ENCODE measurements around the gene PIK3CD. TPM values are rescaled to one million over a fixed set of nuclear protein-coding genes. Genes with fewer than 3 reads are reported as not detected.

Gene PIK3CD
- polyA plus RNA-seq, 1 donor from 2014 or later: 4.2 TPM

DNA sequence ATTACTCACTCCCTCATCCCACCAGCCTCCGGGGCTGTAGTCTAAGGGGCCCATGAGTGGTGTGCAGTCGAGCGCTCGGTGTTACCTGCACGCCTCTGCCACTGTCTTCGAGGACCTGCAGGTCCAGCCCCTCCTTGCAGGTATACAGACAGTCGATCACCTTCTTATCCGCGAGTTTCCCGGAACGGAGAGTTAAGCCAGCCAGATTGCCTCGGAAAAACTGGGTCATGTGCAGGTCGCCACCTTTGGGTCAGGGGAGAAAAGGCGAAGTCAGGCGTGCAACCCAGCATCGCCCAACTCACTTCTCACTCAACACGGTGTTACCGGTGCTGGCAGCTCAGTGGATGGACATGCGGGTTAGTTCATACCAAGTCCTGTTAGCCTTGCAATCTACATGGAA lies 84.3 kb downstream of the PIK3CD start (continued):
- no peak for TF ChIP-seq EZH2 (IDR thresholded peaks at IDR 0.05; ENCODE audit: borderline replicate concordance, insufficient read depth, low read length, poor library complexity, severe bottlenecking)

DNA sequence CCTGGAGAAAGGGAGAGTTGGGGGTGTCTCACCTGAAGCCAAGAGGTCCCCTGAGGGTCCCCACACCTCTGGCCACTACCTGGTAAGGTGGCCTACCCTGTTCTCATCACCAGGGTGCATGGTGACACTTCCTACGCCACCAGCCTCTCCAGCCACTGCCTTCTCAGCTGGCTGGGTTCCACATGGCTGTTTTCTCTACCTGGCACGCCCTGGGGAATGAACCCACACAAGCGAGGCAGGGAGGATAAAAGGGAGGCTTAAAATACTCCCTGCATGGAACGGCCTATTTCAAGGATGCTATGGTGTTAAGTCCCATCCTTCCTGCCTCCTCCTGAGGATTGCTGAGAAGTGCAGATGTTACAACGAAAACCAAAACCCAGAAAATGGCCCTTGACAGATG lies 84.7 kb downstream of the PIK3CD start:
- Histone ChIP-seq H3K4me2 (ENCODE audit: low read length) (no peak overlapping the region), H3K36me3 (ENCODE audit: insufficient read depth, low read length) (peaks cover 5% of the 10 kb centered on the region), H3K9me3 (ENCODE audit: low read length) (no peaks in the 10 kb centered on the region), H3K9ac (ENCODE audit: low read length) (no peak overlapping the region), H3K27ac (ENCODE audit: low read length) (no peak overlapping the region), H3F3A (ENCODE audit: insufficient read depth, low read length, poor library complexity, severe bottlenecking) (no peaks in the 10 kb centered on the region), H4K20me1 (ENCODE audit: insufficient read depth) (no peaks in the 10 kb centered on the region), H3K27me3 (ENCODE audit: insufficient read depth, low read depth, low read length) (no peaks in the 10 kb centered on the region), H3K4me3 (ENCODE audit: low read length) (no peak overlapping the region), H2AFZ (ENCODE audit: low read depth, low read length) (no peak overlapping the region), H3K9me2 (ENCODE audit: insufficient read depth, low read length) (no peaks in the 10 kb centered on the region), H3K79me2 (replicated peaks; ENCODE audit: insufficient read depth, low read length) (no peaks in the 10 kb centered on the region)
- TF ChIP-seq RAD21 (conservative IDR thresholded peaks at IDR 0.05) (no peak), POLR2AphosphoS5 (IDR thresholded peaks at IDR 0.05) (no peak), SMC3 (conservative IDR thresholded peaks at IDR 0.05; ENCODE audit: poor library complexity) (no peak), TAF1 (IDR thresholded peaks at IDR 0.05; ENCODE audit: low read depth) (no peak), MXI1 (conservative IDR thresholded peaks at IDR 0.05; ENCODE audit: poor library complexity, severe bottlenecking) (no peak), EZH2 (IDR thresholded peaks at IDR 0.05; ENCODE audit: borderline replicate concordance, insufficient read depth, low read length, poor library complexity, severe bottlenecking) (no peak), EP300 (conservative IDR thresholded peaks at IDR 0.05; ENCODE audit: poor library complexity, severe bottlenecking) (no peak)
- TF ChIP-seq, protein P1, sequence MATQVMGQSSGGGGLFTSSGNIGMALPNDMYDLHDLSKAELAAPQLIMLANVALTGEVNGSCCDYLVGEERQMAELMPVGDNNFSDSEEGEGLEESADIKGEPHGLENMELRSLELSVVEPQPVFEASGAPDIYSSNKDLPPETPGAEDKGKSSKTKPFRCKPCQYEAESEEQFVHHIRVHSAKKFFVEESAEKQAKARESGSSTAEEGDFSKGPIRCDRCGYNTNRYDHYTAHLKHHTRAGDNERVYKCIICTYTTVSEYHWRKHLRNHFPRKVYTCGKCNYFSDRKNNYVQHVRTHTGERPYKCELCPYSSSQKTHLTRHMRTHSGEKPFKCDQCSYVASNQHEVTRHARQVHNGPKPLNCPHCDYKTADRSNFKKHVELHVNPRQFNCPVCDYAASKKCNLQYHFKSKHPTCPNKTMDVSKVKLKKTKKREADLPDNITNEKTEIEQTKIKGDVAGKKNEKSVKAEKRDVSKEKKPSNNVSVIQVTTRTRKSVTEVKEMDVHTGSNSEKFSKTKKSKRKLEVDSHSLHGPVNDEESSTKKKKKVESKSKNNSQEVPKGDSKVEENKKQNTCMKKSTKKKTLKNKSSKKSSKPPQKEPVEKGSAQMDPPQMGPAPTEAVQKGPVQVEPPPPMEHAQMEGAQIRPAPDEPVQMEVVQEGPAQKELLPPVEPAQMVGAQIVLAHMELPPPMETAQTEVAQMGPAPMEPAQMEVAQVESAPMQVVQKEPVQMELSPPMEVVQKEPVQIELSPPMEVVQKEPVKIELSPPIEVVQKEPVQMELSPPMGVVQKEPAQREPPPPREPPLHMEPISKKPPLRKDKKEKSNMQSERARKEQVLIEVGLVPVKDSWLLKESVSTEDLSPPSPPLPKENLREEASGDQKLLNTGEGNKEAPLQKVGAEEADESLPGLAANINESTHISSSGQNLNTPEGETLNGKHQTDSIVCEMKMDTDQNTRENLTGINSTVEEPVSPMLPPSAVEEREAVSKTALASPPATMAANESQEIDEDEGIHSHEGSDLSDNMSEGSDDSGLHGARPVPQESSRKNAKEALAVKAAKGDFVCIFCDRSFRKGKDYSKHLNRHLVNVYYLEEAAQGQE (IDR thresholded peaks at IDR 0.05; ENCODE audit: borderline replicate concordance): no peak
- TF ChIP-seq, protein P2, sequence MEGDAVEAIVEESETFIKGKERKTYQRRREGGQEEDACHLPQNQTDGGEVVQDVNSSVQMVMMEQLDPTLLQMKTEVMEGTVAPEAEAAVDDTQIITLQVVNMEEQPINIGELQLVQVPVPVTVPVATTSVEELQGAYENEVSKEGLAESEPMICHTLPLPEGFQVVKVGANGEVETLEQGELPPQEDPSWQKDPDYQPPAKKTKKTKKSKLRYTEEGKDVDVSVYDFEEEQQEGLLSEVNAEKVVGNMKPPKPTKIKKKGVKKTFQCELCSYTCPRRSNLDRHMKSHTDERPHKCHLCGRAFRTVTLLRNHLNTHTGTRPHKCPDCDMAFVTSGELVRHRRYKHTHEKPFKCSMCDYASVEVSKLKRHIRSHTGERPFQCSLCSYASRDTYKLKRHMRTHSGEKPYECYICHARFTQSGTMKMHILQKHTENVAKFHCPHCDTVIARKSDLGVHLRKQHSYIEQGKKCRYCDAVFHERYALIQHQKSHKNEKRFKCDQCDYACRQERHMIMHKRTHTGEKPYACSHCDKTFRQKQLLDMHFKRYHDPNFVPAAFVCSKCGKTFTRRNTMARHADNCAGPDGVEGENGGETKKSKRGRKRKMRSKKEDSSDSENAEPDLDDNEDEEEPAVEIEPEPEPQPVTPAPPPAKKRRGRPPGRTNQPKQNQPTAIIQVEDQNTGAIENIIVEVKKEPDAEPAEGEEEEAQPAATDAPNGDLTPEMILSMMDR (IDR thresholded peaks at IDR 0.05; ENCODE audit: poor library complexity, severe bottlenecking): no peak

DNA sequence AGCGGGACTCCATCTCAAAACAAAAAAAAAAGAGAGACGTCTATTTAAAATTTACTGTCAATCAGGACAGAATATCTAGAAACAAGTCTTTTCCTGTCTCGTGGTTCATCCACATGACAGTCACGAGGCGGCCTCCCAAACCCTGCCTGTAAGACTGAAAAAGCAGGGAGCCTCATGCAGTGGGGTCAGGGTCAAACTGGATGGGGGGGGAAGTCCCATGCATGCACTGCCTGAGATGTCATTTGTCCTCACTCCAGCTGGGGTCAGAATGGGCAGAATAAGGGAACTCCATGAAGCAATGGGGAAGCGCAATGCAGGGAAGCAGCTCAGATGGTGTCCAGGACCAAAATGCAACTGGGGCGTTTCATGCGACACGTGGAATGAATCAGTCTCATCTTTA lies 85.5 kb downstream of the PIK3CD start:
- no peaks in the 10 kb centered on the region for H3K9me3 ChIP-seq (ENCODE audit: low read length)
- TF ChIP-seq MXI1 (conservative IDR thresholded peaks at IDR 0.05; ENCODE audit: poor library complexity, severe bottlenecking) (no peak), EZH2 (IDR thresholded peaks at IDR 0.05; ENCODE audit: borderline replicate concordance, insufficient read depth, low read length, poor library complexity, severe bottlenecking) (no peak), EP300 (conservative IDR thresholded peaks at IDR 0.05; ENCODE audit: poor library complexity, severe bottlenecking) (no peak), TAF1 (IDR thresholded peaks at IDR 0.05; ENCODE audit: low read depth) (no peak), POLR2AphosphoS5 (IDR thresholded peaks at IDR 0.05) (no peak), RAD21 (conservative IDR thresholded peaks at IDR 0.05) (no peak), SMC3 (conservative IDR thresholded peaks at IDR 0.05; ENCODE audit: poor library complexity) (no peak)
- TF ChIP-seq, protein P2 (IDR thresholded peaks at IDR 0.05; ENCODE audit: poor library complexity, severe bottlenecking): no peak
- TF ChIP-seq, protein P1 (IDR thresholded peaks at IDR 0.05; ENCODE audit: borderline replicate concordance): no peak
- H3K36me3 ChIP-seq (ENCODE audit: insufficient read depth, low read length): peaks cover 5% of the 10 kb centered on the region
- no peak overlapping the region for H2AFZ ChIP-seq (ENCODE audit: low read depth, low read length)
- no peak overlapping the region for H3K4me2 ChIP-seq (ENCODE audit: low read length)
- H4K20me1 ChIP-seq (ENCODE audit: insufficient read depth): no peaks in the 10 kb centered on the region
- H3K27ac ChIP-seq (ENCODE audit: low read length): no peak overlapping the region
- no peak overlapping the region for H3K4me3 ChIP-seq (ENCODE audit: low read length)
- H3F3A ChIP-seq (ENCODE audit: insufficient read depth, low read length, poor library complexity, severe bottlenecking): no peaks in the 10 kb centered on the region
- no peak overlapping the region for H3K9ac ChIP-seq (ENCODE audit: low read length)
- H3K9me2 ChIP-seq (ENCODE audit: insufficient read depth, low read length): no peaks in the 10 kb centered on the region
- no peaks in the 10 kb centered on the region for H3K79me2 ChIP-seq (replicated peaks; ENCODE audit: insufficient read depth, low read length)
- no peaks in the 10 kb centered on the region for H3K27me3 ChIP-seq (ENCODE audit: insufficient read depth, low read depth, low read length)
